ENCODE data around the gene GOLGA6C. TPM values are rescaled to one million over a fixed set of nuclear protein-coding genes. Genes with fewer than 3 reads are reported as not detected.
"Not testable (repeated sequence)": the region's sequence is repeated elsewhere in the genome, so short reads cannot be mapped to it uniquely, and the experiment has no call there.

GOLGA6C gene
- total RNA-seq, 4 donors from 2014 or later: not detected

DNA sequence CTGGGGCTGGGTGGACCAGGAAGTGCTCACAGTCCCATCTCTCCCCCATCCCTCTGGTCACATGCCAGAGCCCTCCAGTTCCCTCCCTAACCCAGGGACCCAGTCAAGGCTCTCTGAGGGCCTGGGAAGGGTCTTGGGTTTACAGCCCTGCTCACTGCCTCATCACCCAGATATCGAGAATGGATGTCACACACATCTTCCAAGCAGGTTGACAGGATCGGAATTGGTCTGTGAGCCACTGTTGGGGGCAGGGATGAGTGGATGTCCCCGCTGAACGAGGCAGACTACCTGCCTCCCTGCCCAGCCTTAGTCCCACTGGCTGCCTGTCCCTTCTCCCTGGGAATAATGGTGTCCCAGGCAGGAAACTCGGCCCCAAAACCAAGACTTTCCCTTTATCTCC, 20.0 kb upstream of the GOLGA6C start:
- Histone ChIP-seq H3K36me3 (no peaks in the 10 kb centered on the region), H3K27me3 (peaks cover 34% of the 10 kb centered on the region)
- peak in 1 of 2 donors; percentile 28 for DNase-seq (ENCODE audit: low spot score in 2 of 2)

DNA sequence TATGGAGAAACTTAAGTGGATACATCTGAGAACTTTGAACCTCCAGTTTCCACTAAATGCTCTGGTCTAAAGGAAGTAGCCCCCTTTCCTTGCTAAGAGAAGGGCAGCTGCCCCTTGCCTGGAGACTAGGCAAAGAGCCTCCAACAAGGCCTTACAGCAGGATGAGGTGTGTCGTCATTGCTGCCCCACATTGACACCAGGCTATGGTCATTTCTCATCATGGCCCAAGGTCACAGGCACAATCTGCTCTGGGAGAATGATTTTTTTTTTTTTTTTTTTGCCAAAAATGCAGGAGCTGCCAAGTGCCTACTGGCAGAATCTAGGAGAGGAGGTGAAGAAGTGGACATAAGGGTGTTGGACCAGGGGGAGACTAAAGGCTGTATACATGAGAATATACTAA, 12.4 kb upstream of the GOLGA6C start:
- not testable (repeated sequence) for H3K27me3 ChIP-seq; H3K9me3 ChIP-seq; H3K4me1 ChIP-seq; H3K4me3 ChIP-seq; DNase-seq (ENCODE audit: low spot score in 2 of 2); H3K36me3 ChIP-seq; H3K27ac ChIP-seq
- WGBS: 91% methylated on average over 1 of the region's 1 CpG

More for the DNA sequence above, 20.0 kb upstream of the GOLGA6C start:
- no peak for TF ChIP-seq EP300 (IDR thresholded peaks at IDR 0.05)
- TF ChIP-seq POLR2A (IDR thresholded peaks at IDR 0.05): no peak
- TF ChIP-seq, protein P1, sequence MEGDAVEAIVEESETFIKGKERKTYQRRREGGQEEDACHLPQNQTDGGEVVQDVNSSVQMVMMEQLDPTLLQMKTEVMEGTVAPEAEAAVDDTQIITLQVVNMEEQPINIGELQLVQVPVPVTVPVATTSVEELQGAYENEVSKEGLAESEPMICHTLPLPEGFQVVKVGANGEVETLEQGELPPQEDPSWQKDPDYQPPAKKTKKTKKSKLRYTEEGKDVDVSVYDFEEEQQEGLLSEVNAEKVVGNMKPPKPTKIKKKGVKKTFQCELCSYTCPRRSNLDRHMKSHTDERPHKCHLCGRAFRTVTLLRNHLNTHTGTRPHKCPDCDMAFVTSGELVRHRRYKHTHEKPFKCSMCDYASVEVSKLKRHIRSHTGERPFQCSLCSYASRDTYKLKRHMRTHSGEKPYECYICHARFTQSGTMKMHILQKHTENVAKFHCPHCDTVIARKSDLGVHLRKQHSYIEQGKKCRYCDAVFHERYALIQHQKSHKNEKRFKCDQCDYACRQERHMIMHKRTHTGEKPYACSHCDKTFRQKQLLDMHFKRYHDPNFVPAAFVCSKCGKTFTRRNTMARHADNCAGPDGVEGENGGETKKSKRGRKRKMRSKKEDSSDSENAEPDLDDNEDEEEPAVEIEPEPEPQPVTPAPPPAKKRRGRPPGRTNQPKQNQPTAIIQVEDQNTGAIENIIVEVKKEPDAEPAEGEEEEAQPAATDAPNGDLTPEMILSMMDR (IDR thresholded peaks at IDR 0.05): no peak
- TF ChIP-seq POLR2AphosphoS5 (IDR thresholded peaks at IDR 0.05): no peak
- 81% methylated on average over 4 of the region's 5 CpGs for WGBS
- no peak overlapping the region for H3K27ac ChIP-seq
- H3K4me3 ChIP-seq: no peak overlapping the region
- H3K9me3 ChIP-seq: no peaks in the 10 kb centered on the region
- H3K4me1 ChIP-seq: no peaks in the 10 kb centered on the region

DNA sequence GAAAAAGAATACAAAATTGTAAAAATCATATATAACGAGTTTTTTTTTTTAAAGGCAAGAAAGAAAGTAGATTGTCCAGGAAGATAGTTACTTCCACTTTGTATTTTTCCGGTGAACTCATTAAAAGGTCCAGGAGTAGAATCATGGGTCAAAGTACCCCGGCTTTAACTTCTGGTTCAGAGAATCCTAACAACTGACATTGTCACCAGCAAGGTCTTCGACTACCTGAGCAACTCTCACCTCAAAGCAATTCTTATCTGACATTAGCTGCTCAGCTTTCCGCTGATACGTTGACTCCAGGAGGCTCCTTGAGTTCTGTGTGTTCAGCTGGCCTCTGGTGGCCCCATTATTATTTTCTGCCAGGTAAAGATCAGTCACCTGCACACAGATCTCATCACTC, 9.1 kb upstream of the GOLGA6C start:
- DNase-seq (ENCODE audit: low spot score in 2 of 2); H3K36me3 ChIP-seq; H3K4me1 ChIP-seq; H3K9me3 ChIP-seq; H3K4me3 ChIP-seq; H3K27ac ChIP-seq: not testable (repeated sequence)
- 83% methylated on average over 6 of the region's 6 CpGs for WGBS
- peaks cover 12% of the 10 kb centered on the region for H3K27me3 ChIP-seq

DNA sequence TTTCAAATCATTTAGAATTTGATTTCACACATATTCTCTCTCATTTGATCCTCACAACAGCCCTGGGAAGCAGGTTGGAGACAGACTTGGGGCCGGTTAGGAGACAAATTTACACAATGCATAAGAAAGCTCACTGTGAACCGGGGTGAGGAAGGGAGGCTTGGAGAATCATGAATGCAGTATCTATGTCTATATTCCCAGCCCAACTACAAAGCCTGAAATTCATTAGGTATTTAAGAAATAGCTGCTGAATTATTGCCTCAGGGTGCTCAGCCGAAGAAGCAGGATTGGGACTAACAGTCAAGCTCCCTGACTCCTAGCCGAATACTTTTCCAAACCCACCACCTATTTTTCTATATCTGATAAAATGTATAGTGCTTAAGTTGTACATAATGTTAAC, 8.4 kb upstream of the GOLGA6C start:
- peaks cover 12% of the 10 kb centered on the region for H3K27me3 ChIP-seq
- 56% methylated on average over 4 of the region's 4 CpGs for WGBS

DNA sequence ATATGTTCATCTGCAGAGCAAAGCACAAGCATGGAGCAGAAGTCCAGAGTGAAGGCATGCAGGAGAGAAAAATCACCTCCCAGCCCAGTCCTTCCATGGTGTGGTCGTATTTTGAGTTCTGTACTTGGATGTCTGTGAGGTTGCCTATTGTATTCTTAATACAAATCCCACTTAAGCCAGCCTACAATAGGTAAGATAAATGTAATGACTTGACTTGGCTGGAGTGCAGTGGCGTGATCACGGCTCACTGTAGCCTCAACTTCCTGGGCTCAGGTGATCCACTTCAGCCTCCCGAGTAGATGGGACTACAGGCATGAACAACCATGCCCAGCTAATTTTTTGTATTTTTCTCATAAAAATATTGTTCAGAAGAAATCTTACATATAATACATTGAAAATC, 6.8 kb upstream of the GOLGA6C start:
- H3K36me3 ChIP-seq; H3K9me3 ChIP-seq; H3K27ac ChIP-seq; H3K4me3 ChIP-seq; DNase-seq (ENCODE audit: low spot score in 2 of 2); H3K4me1 ChIP-seq: not testable (repeated sequence)
- peaks cover 12% of the 10 kb centered on the region for H3K27me3 ChIP-seq
- 84% methylated on average over 4 of the region's 4 CpGs for WGBS

More for the DNA sequence above, 8.4 kb upstream of the GOLGA6C start:
- no peak overlapping the region for H3K27ac ChIP-seq
- H3K4me1 ChIP-seq: no peaks in the 10 kb centered on the region
- no peak for DNase-seq (ENCODE audit: low spot score in 2 of 2)
- H3K4me3 ChIP-seq: no peak overlapping the region
- no peaks in the 10 kb centered on the region for H3K36me3 ChIP-seq
- TF ChIP-seq, protein P1 (IDR thresholded peaks at IDR 0.05): no peak
- TF ChIP-seq EP300 (IDR thresholded peaks at IDR 0.05) (no peak), POLR2A (IDR thresholded peaks at IDR 0.05) (no peak), POLR2AphosphoS5 (IDR thresholded peaks at IDR 0.05) (no peak)
- H3K9me3 ChIP-seq: no peaks in the 10 kb centered on the region

DNA sequence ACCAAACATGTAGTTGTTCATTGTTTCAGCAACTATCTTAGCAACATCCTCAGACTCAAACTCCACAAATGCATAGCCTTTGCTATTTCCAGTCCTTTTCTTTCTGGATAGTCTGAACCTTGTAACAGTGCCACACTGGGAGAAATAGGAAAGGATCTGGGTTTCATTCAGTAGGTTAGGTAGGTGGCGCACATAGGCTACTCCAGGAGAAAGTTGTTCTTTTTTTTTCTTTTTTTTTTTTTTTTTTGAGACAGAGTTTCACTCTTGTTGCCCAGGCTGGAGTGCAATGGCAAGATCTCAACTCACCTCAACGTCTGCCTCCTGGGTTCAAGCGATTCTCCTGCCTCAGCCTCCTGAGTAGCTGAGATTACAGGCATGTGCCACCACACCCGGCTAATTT, 5.8 kb upstream of the GOLGA6C start:
- not testable (repeated sequence) for H3K4me1 ChIP-seq; H3K36me3 ChIP-seq; H3K9me3 ChIP-seq; H3K27ac ChIP-seq; DNase-seq (ENCODE audit: low spot score in 2 of 2); H3K4me3 ChIP-seq
- peaks cover 12% of the 10 kb centered on the region for H3K27me3 ChIP-seq
- WGBS: 86% methylated on average over 4 of the region's 4 CpGs

DNA sequence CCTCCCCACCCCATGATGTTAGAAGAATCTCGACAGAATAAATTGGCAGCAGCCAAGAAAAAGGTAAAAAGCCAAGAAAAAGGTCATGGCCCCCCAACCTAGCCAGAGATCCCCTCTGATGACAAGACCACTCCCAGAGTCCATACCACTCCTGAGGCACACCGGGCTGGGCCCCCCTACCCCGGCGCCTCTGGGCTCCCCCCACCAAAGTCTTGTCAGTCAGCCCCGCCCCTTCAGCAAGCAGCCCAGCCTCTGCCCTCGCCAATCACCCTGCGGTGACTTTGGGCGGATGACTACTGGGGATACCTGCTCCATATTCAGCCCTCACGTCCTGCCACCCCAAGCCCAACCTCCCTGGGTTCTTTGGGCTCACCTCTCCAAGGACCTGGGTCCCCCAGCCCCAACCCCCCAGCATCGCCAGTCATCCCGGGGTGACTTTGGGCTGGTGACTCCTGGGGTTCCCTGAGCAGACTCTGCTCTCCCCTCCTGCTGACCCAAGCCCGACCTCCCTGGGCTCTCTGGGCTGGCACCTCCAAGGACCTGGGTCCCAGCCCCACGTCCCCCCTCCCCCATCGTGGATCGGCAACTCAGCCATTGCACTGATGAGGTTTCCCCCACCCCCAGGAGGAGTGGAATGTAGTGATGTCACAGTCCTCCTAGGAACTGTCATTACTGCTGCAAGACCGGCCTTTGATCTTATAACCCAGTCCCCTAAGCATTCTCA, 648 bp downstream of the GOLGA6C start:
- not testable (repeated sequence) for H3K27ac ChIP-seq; H3K9me3 ChIP-seq; H3K27me3 ChIP-seq; DNase-seq (ENCODE audit: low spot score in 2 of 2); H3K4me1 ChIP-seq; H3K36me3 ChIP-seq; H3K4me3 ChIP-seq
- WGBS: no CpG with 5 or more reads among the region's 16 CpGs

DNA sequence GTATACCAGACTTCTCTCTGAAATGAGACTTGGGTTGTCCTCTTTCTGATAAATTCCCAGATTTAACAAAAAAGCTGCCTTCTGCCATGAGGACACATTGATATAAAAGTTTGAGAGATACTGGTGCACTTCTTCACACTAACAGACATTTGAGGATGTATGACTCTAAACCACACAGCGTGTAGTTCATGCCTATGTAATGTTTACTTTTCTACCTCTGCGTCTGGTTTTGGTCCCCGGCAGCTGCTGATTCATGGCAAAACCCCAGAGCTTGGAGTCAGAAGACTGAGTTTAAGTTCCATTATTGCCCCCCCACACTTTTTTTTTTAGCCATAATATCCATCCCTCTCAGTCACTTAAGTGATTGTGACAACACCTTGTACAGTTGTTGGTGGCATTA, 1.7 kb downstream of the GOLGA6C start:
- DNase-seq (ENCODE audit: low spot score in 2 of 2); H3K9me3 ChIP-seq; H3K4me1 ChIP-seq; H3K27ac ChIP-seq; H3K27me3 ChIP-seq; H3K4me3 ChIP-seq; H3K36me3 ChIP-seq: not testable (repeated sequence)
- no CpG with 5 or more reads among the region's 3 CpGs for whole genome bisulfite sequencing

DNA sequence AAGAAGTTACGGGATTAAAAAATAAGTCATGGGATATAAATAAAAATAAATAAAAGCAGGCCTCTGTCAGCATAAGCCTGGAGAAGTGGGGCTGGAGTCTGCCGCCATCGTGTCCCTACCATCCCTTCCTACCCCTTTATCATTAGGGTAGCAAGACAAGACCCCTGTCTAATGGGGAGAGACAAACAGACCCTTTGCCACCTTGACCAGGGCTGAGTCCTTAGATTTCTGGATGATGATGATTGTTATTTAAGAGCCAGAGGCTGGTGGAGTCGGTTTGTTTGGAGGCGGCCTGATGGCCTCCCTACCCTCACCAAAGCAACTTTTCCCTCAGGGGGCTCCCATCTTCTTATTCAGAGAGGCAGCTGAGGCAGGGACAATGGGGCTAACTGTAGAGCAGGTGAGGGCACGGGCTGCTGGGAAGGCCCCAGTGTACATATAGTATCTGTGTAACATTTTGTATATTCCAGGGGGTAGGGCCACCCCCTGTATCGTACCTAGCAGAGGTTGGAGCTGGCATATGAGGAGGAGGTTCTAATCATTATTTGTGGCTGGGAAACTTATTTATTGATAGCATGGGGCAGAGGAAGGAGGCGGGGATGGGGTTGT, 15.7 kb downstream of the GOLGA6C start:
- not testable (repeated sequence) for H3K4me1 ChIP-seq, H3K4me3 ChIP-seq, H3K9me3 ChIP-seq, H3K27ac ChIP-seq, H3K27me3 ChIP-seq, H3K36me3 ChIP-seq
- DNase-seq (ENCODE audit: low spot score in 2 of 2): peak in 1 of 2 donors; percentile 28
- 100% methylated on average over 1 of the region's 8 CpGs for WGBS
